HUES48 (cell line): ENCODE measurements around the gene MAGI1.

Experiments used
- H3K27ac ChIP-seq: one replicate; pipeline ENCODE4 v1.7.0; 2013; ENCODE audit warnings: low read depth, low read length, inconsistent platforms
- H3K27me3 ChIP-seq: 2 replicates; pipeline ENCODE4 v1.6.1; 2013; ENCODE audit warnings: mild to moderate bottlenecking, low read length; ENCODE audit not compliant: control insufficient read depth, insufficient read depth
- H3K36me3 ChIP-seq: 2 replicates; pipeline ENCODE4 v1.6.1; 2013; ENCODE audit warnings: low read length; ENCODE audit not compliant: control insufficient read depth, insufficient read depth
- H3K4me1 ChIP-seq: 2 replicates; pipeline ENCODE4 v1.6.1; 2013; ENCODE audit warnings: mild to moderate bottlenecking, low read length; ENCODE audit not compliant: control insufficient read depth, insufficient read depth
- H3K4me3 ChIP-seq: 2 replicates; pipeline ENCODE4 v1.5.1; 2013; ENCODE audit warnings: mild to moderate bottlenecking, low read depth, low read length
- H3K9ac ChIP-seq: 2 replicates; pipeline ENCODE4 v1.6.1; 2013; ENCODE audit warnings: mild to moderate bottlenecking, low read depth, low read length, moderate library complexity
- H3K9me3 ChIP-seq: 2 replicates; pipeline ENCODE4 v1.6.1; 2013; ENCODE audit warnings: low read length; ENCODE audit not compliant: control insufficient read depth, insufficient read depth

Gene MAGI1

GRCh38 chr3:66038726-66039589 lies at the start of gene MAGI1:
TSS of gene MAGI1 (minus strand) at chr3:66038918. CDS start at chr3:66038308, 610 bp downstream.
- no peaks in the 10 kb centered on the region for H3K27me3 ChIP-seq
- H3K36me3 ChIP-seq, result no peaks in the 10 kb centered on the region
- peak within 1 kb of the TSS; percentile 88 for H3K4me3 ChIP-seq
- no peaks in the 10 kb centered on the region for H3K9me3 ChIP-seq
- peak within 1 kb of the TSS; percentile 88 for H3K27ac ChIP-seq
- H3K4me1 ChIP-seq, result peaks cover 27% of the 10 kb centered on the region
- peak within 1 kb of the TSS; percentile 81 for H3K9ac ChIP-seq

- Histone ChIP-seq H3K36me3 (no peaks in the 10 kb centered on the region), H3K27me3 (no peaks in the 10 kb centered on the region), H3K9me3 (no peaks in the 10 kb centered on the region), H3K4me3 (no peak overlapping the region), H3K4me1 (no peaks in the 10 kb centered on the region), H3K9ac (no peak overlapping the region), H3K27ac (no peak overlapping the region)
Measured at GRCh38 chr3:66083784-66084213, 45.1 kb upstream of the MAGI1 start.

- no peaks in the 10 kb centered on the region for H3K4me1 ChIP-seq
- no peaks in the 10 kb centered on the region for H3K36me3 ChIP-seq
- no peaks in the 10 kb centered on the region for H3K9me3 ChIP-seq
- H3K27me3 ChIP-seq, result no peaks in the 10 kb centered on the region
- no peak overlapping the region for H3K27ac ChIP-seq
- H3K9ac ChIP-seq, result no peak overlapping the region
- H3K4me3 ChIP-seq, result no peak overlapping the region
Measured at GRCh38 chr3:66083096-66083678, 44.5 kb upstream of the MAGI1 start.

- no peak overlapping the region for H3K27ac ChIP-seq
- no peaks in the 10 kb centered on the region for H3K36me3 ChIP-seq
- H3K4me3 ChIP-seq, result no peak overlapping the region
- H3K9me3 ChIP-seq, result no peaks in the 10 kb centered on the region
- H3K27me3 ChIP-seq, result no peaks in the 10 kb centered on the region
- no peaks in the 10 kb centered on the region for H3K4me1 ChIP-seq
- H3K9ac ChIP-seq, result no peak overlapping the region
Measured at GRCh38 chr3:66082679-66083078, 44.0 kb upstream of the MAGI1 start.

GRCh38 chr3:66080167-66080566 lies 41.4 kb upstream of the MAGI1 start:
- H3K9ac ChIP-seq, result no peak overlapping the region
- no peak overlapping the region for H3K27ac ChIP-seq
- H3K36me3 ChIP-seq, result no peaks in the 10 kb centered on the region
- no peaks in the 10 kb centered on the region for H3K9me3 ChIP-seq
- no peaks in the 10 kb centered on the region for H3K27me3 ChIP-seq
- H3K4me3 ChIP-seq, result no peak overlapping the region
- H3K4me1 ChIP-seq, result no peaks in the 10 kb centered on the region

- Histone ChIP-seq H3K9me3 (no peaks in the 10 kb centered on the region), H3K9ac (no peak overlapping the region), H3K4me1 (no peaks in the 10 kb centered on the region), H3K27me3 (no peaks in the 10 kb centered on the region), H3K36me3 (no peaks in the 10 kb centered on the region), H3K4me3 (no peak overlapping the region), H3K27ac (no peak overlapping the region)
Measured at GRCh38 chr3:66077973-66078372, 39.3 kb upstream of the MAGI1 start.

- H3K9ac ChIP-seq, result no peak overlapping the region
- H3K27ac ChIP-seq, result no peak overlapping the region
- H3K27me3 ChIP-seq, result no peaks in the 10 kb centered on the region
- H3K36me3 ChIP-seq, result no peaks in the 10 kb centered on the region
- H3K4me1 ChIP-seq, result no peaks in the 10 kb centered on the region
- no peak overlapping the region for H3K4me3 ChIP-seq
- H3K9me3 ChIP-seq, result no peaks in the 10 kb centered on the region
Measured at GRCh38 chr3:66076861-66077470, 38.2 kb upstream of the MAGI1 start.

GRCh38 chr3:66075281-66075680 lies 36.6 kb upstream of the MAGI1 start:
- Histone ChIP-seq H3K9ac (no peak overlapping the region), H3K36me3 (no peaks in the 10 kb centered on the region), H3K27me3 (no peaks in the 10 kb centered on the region), H3K4me3 (no peak overlapping the region), H3K4me1 (no peaks in the 10 kb centered on the region), H3K27ac (no peak overlapping the region), H3K9me3 (no peaks in the 10 kb centered on the region)

- Histone ChIP-seq H3K9me3 (peaks cover 6% of the 10 kb centered on the region; the same call in 1 of the 2 replicates), H3K36me3 (no peaks in the 10 kb centered on the region), H3K27me3 (no peaks in the 10 kb centered on the region), H3K9ac (no peak overlapping the region), H3K4me1 (no peaks in the 10 kb centered on the region), H3K27ac (no peak overlapping the region), H3K4me3 (no peak overlapping the region)
Measured at GRCh38 chr3:66073464-66074141, 34.9 kb upstream of the MAGI1 start.

GRCh38 chr3:66068255-66068654 lies 29.5 kb upstream of the MAGI1 start:
- Histone ChIP-seq H3K4me3 (no peak overlapping the region), H3K4me1 (peaks cover 29% of the 10 kb centered on the region), H3K27me3 (no peaks in the 10 kb centered on the region), H3K36me3 (no peaks in the 10 kb centered on the region), H3K9ac (no peak overlapping the region), H3K9me3 (peaks cover 6% of the 10 kb centered on the region; the same call in 1 of the 2 replicates), H3K27ac (no peak overlapping the region)
